ENCODE measurements around the gene OR10H3.
"Not testable (repeated sequence)": the region's sequence is repeated elsewhere in the genome, so short reads cannot be mapped to it uniquely, and the experiment has no call there.

OR10H3 gene

DNA sequence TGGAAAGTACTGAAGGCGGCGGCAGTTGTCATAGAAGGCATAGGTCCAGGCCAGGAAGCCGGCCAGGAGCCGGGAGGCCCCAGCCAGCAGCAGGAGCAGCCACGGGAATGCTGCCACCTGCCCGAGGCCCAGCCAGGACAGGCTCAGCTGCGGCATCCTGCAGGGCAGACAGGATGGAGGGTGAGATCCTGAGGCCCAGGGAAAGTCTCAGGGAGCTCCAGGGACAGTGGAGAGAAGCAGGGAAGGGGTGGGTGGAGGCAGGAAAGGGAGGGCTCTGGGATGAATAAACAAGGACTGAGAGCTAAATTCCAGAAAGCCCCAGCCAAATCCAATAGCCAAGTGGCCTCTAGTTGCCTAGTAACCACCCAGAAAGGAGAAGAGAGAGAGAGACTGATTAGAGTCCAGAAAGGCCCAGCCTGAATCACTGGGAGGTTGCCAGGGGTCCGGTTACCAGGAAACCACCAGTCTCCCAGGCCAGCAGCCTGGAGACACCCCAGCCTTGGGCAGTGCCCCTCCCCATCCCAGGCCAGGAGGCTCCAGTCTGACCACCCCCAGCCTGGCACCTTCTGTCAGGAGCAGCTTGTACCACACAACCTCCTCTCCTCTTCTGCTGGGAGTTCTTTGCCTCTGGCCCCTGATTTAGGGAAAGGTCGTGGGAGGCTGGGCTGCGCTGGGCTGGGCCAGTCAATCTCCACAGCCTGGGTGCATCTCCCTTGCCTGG lies 42.1 kb downstream of the OR10H3 start:
- no peak for DNase-seq

- DNase-seq = no peak
Observed at GRCh38 chr19:15780610-15781418, 43.0 kb downstream of the OR10H3 start.

- DNase-seq = no peak
Observed at GRCh38 chr19:15781661-15782060, 43.9 kb downstream of the OR10H3 start.

DNA sequence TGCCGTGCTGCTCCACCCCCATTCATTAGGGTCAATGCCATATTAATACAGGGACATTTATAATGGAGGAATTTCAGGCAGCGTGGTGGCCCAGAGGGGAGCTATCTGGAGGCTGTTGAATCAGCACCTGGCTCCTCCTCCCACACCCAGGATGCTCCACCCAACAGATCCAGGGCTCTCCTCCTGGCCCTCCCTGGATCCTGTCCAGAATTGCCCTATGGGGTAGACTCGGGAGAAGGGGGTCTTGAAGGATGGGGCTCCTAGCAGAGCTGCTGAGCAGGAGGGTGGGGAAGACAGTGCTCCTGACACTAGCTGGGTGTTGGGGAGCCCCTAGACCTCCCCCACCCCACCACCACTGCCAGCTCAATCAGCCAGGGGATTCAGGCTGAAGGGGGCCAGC lies 44.4 kb downstream of the OR10H3 start:
- no peak for DNase-seq

DNA sequence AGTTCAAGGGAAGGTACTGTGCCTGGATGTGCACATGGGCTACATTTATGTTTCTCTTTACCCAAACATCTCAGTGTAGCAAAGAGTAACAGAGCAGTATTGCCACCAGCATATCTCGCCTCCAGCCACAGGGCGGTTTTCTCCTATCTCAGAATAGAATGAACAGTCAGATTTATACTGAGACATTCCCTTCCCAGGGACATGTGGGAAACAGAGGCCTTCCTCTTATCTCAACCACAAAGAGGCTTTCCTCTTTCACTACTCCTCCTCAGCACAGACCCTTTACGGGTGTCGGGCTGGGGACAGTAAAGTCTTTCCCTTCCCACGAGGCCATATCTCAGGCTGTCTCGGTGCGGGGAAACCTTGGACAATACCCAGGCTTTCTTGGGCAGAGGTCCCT lies 45.1 kb downstream of the OR10H3 start:
- DNase-seq = not testable (repeated sequence)

DNA sequence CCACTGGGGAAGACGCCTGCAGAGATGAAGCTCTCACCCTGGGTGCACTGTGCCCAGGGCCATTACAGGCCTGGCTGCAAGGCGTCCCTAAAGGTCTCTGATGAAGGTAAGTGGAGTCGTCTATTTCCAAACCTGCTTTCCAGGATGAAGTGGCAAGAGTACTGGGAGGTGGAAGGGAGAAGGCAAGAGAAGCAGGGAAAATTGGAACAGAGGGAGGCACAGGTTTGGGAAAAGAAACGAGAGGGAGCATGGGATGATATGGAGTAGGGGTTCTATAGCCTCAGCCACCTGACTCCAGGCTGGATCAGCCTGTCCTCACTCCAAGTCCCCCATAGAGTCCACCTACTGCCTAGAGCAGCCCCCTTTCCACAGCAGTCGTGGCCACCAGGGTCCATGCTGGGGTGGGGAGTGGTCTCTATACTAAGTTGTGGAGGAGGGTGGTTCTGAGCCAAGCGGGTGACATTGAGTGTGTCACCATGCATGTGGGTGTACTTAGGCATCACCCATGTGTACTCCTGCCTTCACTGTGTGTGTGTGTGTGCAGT lies 49.9 kb downstream of the OR10H3 start, which contains the start of gene OR10H5:
TSS of gene OR10H5 (plus strand) at position 51 of the 545 bp plus-strand sequence. CDS start 6,388 bp downstream, outside the sequence.
- no peak for DNase-seq

- no peak for DNase-seq
Observed at GRCh38 chr19:15788594-15789270, 50.9 kb downstream of the OR10H3 start.

DNA sequence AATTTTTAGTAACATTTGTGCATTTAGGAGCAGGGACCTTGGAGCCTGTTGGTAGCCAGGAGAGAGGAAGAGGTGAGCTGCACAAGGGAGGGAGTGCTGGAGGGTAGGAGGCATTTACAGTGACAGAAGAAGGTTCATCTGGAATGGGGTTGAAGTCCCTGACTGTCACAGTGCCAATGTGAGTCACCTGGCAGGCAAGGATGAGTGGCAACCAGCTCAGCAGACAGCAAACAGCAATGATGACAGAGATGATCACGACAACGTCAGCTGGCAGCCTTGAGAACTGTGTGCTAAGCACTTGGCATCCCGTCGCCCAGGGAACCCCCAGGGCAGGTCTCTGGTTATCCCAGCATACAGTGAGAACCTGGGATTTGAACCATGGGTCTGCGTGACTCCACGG lies 52.3 kb downstream of the OR10H3 start:
- no peak for DNase-seq
